ENCODE measurements around the gene LIG1.

DNA sequence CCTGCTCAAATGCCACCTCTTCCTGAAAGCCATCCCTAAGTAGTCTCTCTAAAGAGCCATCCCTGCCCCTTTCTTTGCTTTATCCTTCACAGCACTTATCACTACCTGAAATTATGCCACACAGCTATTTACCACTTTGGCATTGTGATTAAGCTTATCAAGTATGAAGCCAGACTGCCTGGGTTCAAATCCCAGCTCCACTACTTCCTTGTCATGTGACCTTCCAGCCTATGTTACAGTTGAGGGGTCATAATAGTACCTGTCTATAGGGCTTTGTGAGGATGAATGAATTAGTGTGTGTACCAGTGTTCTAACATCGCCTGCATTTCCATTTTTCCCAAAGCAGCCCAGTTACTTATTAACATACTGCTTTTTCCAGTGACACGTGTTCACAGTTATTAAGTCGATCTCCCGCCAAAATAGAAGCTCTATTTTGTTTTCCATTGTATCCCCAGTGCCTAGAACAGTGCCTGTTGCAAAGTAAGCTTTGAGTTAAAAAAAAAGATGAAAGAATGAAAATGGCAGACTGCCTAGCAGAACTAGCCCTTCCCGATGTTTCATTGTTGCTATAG, 33.2 kb upstream of the LIG1 start:
- TF ChIP-seq, protein P1, sequence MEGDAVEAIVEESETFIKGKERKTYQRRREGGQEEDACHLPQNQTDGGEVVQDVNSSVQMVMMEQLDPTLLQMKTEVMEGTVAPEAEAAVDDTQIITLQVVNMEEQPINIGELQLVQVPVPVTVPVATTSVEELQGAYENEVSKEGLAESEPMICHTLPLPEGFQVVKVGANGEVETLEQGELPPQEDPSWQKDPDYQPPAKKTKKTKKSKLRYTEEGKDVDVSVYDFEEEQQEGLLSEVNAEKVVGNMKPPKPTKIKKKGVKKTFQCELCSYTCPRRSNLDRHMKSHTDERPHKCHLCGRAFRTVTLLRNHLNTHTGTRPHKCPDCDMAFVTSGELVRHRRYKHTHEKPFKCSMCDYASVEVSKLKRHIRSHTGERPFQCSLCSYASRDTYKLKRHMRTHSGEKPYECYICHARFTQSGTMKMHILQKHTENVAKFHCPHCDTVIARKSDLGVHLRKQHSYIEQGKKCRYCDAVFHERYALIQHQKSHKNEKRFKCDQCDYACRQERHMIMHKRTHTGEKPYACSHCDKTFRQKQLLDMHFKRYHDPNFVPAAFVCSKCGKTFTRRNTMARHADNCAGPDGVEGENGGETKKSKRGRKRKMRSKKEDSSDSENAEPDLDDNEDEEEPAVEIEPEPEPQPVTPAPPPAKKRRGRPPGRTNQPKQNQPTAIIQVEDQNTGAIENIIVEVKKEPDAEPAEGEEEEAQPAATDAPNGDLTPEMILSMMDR (IDR thresholded peaks at IDR 0.05; ENCODE audit: low read depth, low read length, poor library complexity, severe bottlenecking), result no peak
- TF ChIP-seq EZH2phosphoT487 (IDR thresholded peaks at IDR 0.05; ENCODE audit: borderline replicate concordance, low read length), result no peak

Data from DOHH2 (cell line).